ENCODE results near the gene PRKCB.

PRKCB gene

GRCh38 chr16:23945243-23945642, 109.5 kb downstream of the PRKCB start:
- DNase-seq, result no peak

- no peak for DNase-seq
Measured at GRCh38 chr16:23947838-23948237, 112.1 kb downstream of the PRKCB start.

- no peak for DNase-seq
Measured at GRCh38 chr16:23948949-23949411, 113.2 kb downstream of the PRKCB start.

- no peak for DNase-seq
Measured at GRCh38 chr16:23949630-23950290, 114.0 kb downstream of the PRKCB start.

- no peak for DNase-seq
Measured at GRCh38 chr16:23950291-23950894, 114.6 kb downstream of the PRKCB start.

GRCh38 chr16:23950898-23951297, 115.1 kb downstream of the PRKCB start:
- DNase-seq, result no peak

GRCh38 chr16:23952128-23952970, 116.6 kb downstream of the PRKCB start:
- DNase-seq, result no peak

GRCh38 chr16:23952971-23953300, 117.2 kb downstream of the PRKCB start:
- no peak for DNase-seq

GRCh38 chr16:23953476-23953875, 117.7 kb downstream of the PRKCB start:
- no peak for DNase-seq

- no peak for DNase-seq
Measured at GRCh38 chr16:23955088-23955487, 119.3 kb downstream of the PRKCB start.

- DNase-seq, result no peak
Measured at GRCh38 chr16:23957287-23957686, 121.5 kb downstream of the PRKCB start.

GRCh38 chr16:23959072-23959751, 123.4 kb downstream of the PRKCB start:
- DNase-seq, result no peak

- no peak for DNase-seq
Measured at GRCh38 chr16:23959752-23960072, 123.9 kb downstream of the PRKCB start.

- DNase-seq, result no peak
Measured at GRCh38 chr16:23960081-23960885, 124.5 kb downstream of the PRKCB start.

GRCh38 chr16:23962001-23962400, 126.2 kb downstream of the PRKCB start:
- no peak for DNase-seq

- no peak for DNase-seq
Measured at GRCh38 chr16:23964136-23964535, 128.4 kb downstream of the PRKCB start.

GRCh38 chr16:23965137-23965733, 129.5 kb downstream of the PRKCB start:
- DNase-seq, result no peak

- DNase-seq, result no peak
Measured at GRCh38 chr16:23966597-23967394, 131.0 kb downstream of the PRKCB start.

- DNase-seq, result no peak
Measured at GRCh38 chr16:23967775-23968174, 132.0 kb downstream of the PRKCB start.

GRCh38 chr16:23968176-23968575, 132.4 kb downstream of the PRKCB start:
- DNase-seq, result no peak
